HG02763 (cell line): Measurements from ENCODE around the gene ADRA2C.
"Not testable (repeated sequence)": the region's sequence is repeated elsewhere in the genome, so short reads cannot be mapped to it uniquely, and the experiment has no call there.

Experiments
- ATAC-seq: cut with Tn5 transposase; IDR thresholded peaks from one replicate; pipeline ENCODE4 v1.9.1; 2021; ENCODE audit warnings: mild to moderate bottlenecking, moderate library complexity; ENCODE audit not compliant: unreplicated experiment

ADRA2C gene

DNA sequence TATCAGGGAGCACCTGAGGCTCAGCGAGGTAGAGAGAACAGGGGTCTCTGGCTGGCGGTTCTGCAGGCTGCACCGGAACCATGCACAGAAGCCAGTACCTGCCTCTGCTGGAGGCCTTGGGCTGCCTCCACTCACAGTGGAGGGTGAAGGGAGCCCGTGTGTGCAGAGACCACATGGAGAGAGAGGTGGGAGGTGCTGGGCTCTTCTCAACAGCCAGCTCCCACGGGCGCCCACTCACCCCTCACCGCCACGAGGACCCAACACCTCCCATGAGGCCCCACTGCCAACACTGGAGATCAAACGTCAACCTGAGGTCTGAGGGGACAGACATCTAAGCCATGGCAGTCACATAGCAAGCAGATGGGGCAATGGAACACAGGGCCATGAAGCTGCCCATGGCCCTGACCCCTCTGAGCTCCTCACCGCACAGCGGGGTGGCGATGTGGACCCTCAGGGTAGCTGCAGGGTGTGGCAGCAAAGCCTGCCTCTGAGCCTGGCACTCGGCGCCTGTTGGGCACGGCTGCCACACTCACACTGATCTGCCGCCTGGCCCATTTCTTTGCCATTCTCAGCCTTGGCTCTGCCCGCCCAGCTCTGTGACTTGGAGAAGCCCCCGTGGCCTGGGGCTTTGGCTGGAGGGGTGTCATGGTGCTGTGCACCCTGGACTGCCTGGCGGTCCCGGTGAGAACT is 44.8 kb downstream of the ADRA2C start:
- no peak for ATAC-seq

DNA sequence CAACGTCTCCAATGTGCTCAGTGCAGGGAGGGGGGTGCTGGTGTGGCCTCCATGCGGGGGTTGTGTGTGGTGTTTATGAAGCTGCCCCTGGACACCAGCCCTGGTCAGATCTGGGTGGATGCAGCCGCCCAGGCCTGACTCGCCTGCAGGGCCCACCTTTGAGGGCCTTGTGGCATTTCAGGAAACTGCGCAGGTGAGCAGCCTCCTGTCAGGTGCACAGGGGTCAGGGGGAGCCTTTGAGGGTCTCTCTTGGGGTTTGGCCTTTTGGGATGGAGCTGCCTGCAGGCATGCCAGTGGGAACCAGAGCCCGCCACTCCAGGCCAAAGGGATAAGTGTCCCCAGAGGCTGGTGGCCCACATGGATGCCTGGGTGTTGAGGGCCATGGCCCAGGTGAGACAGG is 45.4 kb downstream of the ADRA2C start:
- no peak for ATAC-seq

DNA sequence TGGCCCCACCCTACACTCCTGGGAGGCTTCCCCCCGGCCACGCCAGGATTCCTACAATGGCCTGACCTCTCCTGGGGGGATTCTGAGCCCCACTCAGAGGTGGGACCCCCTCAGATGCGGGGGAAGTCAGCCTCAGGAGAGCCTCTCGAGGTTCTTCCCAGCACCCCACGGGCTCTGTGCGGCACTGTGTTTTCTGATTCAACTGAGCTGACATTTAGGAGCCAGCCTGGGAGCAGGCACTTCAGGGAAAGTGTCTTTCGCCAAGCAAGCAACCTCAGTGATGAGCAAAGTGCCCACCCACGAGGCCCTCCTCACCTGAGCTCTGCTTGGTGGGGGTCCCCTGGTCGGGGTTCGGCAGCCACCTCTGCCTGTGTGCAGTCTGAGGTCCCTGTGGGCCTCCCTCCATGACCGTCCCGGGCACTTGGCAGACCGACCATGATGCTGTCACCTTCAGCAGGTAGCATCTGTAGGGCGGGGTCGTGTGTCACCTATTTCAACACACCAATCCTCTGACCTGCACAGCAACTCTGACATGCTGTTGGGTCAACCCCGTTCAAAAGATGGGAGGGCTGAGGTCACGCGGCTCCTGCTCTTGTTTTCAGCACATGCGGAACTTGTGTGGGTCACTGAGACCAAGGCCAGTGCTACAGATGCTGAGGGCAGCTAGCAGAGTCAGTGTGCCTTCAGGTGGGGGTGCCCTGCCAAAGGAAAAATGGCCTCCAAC is 46.2 kb downstream of the ADRA2C start:
- no peak for ATAC-seq

DNA sequence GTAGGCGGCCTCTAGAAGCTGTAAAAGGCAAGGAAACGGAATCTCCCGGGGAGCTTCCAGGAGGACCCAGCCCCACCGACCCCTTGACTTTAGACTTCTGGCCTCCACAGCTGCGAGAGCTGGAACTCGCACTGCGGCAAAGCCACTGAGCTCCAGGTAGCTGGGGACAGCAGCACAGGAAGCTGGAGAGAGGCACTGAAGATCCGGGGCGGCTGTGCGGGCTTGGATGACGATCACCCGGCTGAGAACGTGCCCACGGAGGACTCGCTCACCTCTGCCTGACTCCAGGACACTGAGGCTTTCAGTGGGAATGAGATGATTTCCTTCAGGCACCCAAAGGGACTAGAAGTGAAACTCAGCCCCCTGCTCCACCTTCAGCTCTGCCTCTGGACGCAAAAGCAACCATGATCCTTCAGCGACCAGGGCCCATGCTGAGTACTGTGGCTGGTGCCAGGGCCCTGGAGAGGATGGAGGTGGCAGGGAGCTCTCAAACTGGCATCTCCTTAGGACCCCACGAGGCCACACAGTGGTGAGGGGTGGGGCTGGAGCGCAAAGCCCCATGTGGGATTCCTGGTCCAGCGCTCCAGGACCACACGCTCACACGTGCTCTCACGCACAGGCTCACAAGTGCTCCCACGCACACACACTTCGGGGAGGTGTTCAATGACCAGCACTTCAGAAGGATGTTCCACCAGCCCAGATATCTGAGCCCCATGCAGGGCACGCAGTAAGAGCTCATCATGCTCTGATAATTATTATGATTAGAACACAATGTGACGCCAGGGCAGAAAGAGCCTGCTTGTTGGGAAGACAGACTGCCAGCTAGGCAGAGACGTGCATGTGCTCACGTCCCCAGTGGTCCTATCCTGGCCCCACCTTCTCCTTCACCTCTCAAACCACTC is 47.2 kb downstream of the ADRA2C start:
- no peak for ATAC-seq

DNA sequence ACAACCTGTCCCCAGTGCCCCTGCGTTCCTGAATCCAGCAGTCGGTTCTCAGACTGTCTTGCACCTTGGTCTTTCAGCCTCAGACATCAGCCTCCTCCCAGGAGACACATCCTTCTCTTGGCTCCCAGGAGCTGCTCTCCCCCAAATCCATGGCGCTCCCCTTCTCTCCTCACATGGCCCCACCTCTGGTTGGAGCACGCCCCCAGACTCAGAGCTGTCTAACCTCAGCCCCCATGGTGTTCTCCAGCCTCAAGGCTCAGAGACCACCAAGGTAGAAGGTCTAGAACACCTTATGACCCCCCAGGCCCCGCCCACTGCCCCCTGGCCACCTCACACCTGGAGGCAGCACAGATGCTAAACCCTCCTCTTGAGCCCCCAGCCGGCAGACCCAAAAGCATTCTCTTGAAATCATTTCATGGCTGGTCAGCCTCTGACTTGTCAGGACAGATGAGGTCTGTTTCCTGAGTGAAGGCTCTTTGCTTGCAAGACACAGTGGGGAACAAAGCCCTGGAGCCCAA is 47.9 kb downstream of the ADRA2C start:
- ATAC-seq: no peak

DNA sequence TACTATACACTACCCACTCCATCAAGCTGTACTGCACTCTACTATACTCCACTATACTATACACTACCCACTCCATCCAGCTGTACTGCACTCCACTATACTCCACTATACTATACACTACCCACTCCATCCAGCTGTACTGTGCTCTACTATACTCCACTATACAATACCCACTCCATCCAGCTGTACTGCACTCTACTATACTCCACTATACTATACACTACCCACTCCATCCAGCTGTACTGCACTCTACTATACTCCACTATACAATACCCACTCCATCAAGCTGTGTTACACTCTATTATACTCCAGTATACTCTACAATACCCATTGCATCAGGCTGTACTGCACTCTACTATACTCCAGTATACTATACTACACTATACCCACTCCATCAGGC is 48.7 kb downstream of the ADRA2C start:
- not testable (repeated sequence) for ATAC-seq

DNA sequence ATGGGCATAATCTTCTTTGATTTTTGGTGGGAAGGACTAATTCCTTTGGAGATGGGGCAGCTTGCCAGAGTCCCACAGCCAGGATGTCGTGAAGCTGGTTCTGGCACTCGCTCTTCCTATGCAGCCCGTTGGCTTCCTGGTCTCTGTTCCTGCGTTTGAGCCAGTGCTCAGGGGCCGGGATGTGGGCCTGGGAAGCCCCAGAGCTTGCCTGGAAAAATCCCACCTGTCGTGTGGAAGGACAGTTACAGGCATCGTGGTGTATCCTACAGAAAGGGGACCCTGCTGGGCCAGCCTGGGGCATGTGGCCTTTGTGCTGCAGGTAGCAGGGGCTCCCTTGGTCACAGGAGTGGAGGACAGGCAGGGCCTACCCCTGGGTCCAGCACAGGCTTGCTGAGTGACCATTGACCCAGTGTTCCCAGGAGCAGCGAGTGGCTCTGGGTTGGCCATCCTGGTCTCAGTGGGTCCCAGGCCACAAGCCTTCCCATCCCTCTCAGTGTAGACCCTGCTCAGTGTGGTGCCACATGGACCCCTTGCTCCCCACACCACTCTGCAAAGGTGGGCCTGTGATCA is 50.2 kb downstream of the ADRA2C start:
- no peak for ATAC-seq

DNA sequence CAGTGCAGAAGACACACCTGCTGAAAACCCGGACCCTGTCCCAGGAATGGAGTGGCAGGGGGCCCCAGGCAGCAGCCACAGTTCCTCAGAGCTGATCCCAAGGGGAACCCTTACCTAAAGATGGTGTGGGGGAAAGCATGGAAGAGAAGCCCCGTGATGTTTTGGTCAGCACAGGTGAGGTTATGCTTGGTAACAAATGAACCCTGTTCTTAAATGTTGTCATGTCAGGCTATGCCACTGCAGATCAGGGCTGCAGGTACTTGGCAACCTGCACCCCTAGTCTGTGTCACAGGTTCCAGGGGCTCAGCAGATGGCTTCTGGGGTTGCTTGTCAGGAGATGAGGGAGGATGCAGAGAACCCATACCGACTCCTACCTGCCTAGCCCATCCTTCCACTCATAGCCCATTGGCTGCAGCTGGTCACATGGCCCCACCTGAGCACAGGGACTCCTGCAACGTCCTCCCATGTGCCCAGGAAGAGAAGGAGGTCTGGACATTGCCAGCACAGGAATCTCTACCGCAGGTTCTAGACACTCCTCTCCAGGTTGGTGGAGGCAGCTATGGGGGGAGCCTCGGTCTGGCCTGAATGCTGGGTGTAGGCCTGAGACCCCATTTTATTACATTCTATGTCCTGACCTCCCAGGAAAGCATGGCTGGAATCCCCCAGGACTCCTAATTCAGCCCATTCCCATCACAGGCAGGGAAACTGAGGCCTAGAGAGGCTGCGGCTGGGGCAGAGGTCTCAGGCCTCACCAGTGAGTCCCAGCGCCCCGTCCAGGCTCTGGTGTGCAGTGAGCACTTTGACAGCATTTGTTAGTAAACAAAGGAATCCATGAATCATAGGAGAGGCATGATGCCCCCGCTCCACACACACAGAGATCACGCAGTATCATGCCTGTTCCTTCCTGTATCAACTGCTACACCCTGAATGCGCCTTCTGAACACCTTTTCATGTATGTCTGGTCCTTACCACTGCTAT is 51.1 kb downstream of the ADRA2C start:
- ATAC-seq: no peak
